NK-92 (cell line): Measurements from ENCODE around the gene TMPRSS13.

Experiments used
- DNase-seq: peaks from one replicate; lab custom pipeline; 2025; ENCODE audit not compliant: unreplicated experiment; lab: John Stamatoyannopoulos, UW

Gene TMPRSS13

DNA sequence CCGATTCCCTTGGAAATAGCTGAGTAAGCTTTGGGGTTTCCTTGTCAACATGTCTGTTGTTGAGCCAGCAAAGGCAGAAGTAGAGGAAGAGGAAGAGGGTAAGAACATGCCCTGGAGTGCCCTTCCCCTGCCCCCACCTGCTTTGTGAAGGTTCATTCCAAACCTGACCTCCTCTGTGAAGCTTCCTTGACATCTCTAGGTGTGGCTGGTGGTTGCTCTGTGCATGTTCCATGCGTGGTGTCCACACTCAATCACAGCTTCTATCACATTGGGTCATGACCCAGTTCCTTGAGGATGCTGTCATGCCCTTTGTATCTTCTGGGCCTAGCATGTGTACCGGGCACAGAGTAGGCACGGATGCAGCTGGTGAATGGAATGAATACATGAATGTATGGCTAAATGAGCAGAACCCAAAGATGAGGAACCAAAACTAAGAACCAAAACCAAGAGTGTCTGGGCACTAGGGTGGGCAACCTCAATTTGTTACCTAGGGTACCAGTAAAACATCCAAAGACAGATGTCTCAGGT lies 29.0 kb downstream of the TMPRSS13 start:
- DNase-seq = no peak

DNA sequence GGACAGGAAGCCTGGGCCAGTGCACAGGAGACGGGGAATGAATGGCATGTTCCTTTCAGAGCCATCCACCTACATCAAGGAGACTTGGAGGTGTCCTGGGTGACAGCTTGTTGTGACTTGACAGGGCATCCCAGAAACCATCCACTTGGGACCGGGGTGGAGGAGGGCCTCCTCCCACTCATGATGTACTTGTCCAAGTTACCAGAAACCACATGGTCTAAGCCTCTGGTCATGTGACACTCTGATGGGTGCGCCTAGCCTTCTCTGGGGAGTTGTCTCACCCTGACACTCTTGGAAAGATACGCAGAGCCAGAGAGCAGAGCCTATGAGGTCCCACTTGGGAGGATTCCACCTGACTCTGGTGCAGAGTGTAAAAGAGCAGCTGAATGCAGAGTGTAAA lies 31.1 kb downstream of the TMPRSS13 start:
- no peak for DNase-seq

DNA sequence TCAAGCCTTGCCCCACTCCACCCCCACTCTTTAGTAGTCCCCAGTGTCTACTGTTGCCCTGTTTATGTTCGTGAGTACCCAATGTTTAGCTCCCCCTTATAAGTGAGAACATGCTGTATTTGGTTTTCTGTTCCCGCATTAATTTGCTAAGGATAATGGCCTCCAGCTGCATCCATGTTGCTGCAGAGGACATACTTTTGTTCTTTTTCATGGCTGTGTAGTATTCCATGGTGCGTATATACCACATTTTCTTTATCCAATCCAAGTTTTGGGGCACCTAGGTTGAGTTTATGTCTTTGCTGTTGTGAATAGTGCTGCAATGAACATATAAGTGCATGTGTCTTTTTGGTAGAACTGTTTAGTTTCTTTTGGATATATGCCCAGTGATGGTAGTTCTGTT lies 36.6 kb downstream of the TMPRSS13 start:
- no peak for DNase-seq

DNA sequence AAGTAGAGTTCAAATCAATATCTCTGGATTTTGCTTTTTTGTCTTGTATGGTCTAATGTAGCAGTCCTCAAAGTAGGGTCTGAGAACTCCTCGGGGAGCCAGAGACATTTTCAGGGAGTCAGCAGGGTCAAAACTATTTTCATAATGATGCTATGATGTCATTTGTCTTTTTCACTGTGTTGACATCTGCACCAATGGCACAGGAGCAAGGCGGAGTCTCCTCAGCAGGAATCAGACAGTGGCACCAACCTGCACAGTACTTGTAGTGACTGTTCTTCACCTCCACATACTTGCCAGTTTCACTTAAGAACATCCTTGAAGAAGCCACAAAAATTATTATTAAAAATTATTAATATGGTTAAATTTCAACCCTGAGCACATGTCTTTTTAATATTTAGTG lies 37.8 kb downstream of the TMPRSS13 start:
- DNase-seq = no peak

GRCh38 chr11:117888139-117888566 lies 41.0 kb downstream of the TMPRSS13 start:
- no peak for DNase-seq

- no peak for DNase-seq
Observed at GRCh38 chr11:117887431-117888138, 41.6 kb downstream of the TMPRSS13 start.

DNA sequence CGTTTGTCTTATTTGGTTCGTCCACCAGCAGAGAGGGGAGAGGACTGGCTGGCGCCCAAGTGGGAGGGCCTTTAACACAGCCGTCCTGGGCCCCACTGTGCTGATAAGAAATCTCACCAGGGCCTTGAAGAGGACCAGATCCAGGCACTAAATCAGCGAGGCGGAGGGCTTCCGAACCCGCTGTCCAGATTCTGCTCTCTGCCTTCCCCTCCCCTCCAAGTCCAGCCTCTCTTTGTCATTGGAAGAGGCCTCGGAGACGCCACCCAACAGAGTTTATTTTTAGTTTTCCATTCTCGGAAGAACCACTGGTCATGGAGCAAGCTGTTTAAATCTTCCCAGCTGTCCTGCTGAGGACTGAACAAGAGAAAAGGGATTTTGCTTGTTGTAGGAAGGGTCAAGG lies 43.4 kb downstream of the TMPRSS13 start:
- DNase-seq = no peak

DNA sequence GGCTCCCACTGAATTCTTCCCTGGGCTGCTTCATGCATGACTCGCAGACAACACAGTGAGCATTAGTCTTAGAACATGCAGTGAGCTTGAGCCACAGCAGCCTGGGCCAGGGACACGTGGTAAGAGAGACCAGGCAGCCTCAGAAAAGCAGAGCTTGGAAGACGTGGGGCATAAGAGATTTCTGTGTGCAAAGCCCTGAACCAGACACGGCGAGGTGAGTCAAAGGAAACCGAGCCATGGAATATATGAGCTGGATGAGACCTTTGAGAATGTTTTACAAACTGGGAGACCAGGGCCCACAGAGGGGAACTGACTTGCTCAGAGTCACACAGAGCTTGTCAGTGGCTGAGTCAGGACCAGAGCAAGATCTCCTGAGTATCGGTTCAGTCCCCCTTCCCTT lies 44.2 kb downstream of the TMPRSS13 start:
- DNase-seq = no peak

DNA sequence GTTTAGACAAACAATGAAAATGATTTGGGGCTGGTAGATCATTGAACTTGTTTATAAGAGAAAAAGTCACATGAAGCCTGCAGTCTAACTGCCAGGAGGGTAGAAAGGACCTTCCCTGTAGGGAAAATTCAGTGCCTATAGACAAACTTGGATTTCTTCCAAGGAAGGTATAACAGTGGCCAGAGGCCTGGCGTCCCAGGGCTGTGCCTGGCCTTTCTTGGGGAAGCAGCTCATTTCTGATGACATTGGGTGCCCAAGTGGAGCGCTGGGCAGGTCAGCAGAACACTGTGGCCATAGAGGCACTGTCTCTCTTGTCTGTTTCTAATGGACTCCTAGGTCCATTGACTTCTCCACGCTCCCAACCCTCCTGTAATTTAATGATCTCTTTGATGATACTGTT lies 46.1 kb downstream of the TMPRSS13 start:
- no peak for DNase-seq

DNA sequence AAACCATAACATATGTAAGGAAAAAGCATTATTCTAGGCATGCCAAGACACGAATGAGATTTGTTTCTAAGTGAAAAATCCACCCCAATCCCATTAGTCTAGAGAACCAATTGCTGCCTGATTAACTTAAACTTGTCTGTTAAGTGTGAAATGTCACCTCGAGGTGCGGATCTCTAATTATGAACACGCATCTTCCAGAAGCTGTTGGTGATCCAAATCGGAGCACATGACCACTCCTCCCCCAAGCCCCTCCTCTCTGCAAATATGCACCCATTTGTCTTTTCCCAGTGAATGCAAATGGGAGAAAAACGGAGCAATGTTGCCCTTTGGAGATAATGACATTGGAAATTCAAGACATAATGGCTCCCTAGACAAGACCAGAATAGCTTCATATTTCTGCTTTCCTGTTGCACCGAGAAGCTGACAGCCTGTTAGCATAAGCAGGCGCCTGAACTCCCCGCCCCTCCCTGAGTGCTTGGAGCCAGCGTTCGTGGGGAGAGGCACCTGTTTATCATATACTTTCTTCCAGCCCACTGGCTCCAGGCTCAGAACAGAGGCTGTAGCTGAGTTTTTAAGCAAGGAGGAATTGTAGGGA lies 46.8 kb downstream of the TMPRSS13 start:
- DNase-seq = no peak

DNA sequence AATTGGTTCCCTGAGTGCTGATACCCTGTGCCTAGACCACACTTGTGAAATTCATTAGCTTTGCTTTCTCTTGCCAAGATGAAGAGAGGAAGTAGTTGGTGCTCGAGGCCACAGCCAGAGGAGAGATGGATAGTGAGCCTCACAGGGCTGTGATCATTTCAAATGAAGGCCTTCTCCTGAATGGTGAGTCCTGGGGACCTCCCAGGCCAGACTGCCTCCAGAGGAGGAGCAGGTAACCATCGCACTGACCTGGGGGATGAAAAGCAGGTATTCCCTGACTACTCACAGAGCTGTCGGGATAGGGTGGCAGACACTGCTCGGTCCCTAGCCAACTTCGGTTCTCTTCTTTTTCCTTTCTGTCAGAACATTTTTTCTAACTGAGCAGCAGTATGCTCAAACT lies 48.0 kb downstream of the TMPRSS13 start:
- DNase-seq = no peak

DNA sequence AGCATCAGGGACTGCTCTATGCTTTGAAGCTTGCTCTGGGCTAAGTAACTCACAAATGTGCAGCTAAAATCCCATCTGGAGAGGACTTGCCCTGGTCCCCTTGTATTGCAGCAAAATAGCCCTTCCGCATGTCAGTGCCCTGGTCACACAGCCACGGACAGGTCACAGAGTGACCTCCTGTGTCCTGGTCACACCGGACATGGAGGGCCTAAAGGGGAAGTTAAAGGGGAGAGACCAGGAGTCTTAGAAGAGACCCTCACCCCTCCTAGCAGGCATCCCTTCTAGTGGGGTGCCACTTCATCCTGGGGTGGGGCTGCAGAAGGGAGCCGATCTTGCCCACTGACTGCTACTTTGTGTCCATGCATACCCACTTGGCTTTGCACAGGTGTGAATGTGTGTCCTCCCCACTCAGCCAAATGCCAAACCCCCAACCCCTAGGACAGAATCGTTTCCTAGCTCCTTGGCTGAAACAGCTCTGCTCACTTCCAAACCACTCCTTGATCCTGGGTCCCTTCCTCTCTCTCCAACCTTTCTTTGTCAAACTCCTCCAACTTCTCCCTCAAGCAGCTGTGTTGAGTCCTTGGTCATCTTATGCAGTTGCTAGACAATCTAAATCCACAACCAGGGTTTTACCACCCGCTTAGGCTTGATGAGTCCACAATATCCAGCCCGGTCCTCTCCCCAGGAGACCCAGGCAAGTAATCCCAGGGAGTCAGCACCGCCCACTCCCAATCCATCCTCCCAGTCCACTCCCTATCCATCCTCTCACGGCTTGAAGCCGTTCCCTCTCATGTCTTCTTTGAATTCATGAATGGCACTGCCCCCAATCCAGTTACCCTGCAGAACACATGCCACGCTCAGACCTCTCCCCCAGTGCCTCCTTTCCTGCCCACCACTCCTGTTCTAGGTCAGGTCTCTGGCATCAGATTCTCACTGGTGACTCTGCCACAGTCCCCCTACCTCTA lies 49.4 kb downstream of the TMPRSS13 start:
- no peak for DNase-seq

DNA sequence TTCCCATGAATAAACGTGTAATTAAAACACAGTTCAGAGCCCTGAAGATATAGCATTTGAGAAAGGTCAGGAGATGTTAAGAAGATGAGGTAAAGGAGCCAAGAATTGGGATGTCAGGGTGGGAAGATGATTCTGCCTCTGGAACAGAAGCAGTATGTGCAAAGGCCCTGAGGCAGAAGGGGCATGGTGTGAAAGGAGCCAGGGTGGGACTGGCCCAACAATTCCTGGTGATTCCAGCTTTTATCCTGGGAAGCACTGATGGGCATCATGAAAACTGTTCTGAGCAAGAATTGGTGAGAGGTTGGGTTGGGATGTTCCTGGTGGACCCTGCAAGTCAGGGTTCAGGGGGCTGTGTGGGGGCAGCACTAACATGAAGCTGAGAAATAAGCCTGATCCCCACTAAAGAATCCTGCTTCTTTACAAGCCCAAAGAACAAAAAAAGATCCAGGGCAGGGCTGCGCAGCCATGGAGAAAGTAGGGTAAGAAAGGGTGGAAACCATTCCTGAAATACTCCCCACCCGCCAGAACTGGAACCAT lies 50.2 kb downstream of the TMPRSS13 start:
- DNase-seq = no peak

DNA sequence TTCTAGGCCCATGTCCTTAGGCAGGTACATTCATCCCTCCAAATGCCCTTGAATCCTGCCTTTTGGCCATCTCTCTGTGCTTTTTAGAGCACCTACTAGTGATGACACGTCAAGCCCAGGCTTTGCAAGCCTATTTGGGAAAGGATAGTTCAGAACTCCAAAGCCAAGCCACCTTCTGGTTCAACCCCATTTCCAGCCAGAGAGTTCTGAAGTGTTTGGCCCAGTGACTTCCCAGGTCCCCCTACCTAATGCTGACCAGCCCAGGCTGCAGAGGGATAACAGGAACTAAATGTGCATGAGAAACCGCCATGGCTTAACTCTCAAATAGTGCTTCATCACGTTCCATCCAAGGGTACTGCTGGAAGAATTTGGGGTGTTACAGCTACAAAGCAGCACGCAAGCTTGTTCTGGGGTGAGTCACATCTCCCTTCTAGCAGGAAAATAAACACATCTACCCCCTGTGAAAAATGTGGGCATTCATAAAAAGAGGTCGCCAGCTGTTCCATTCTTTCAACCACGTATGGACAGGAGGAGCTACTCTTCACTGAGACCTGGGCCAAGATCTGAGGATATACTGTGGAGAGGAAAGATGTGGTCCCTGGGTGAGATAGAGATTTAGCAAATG lies 50.8 kb downstream of the TMPRSS13 start:
- no peak for DNase-seq

DNA sequence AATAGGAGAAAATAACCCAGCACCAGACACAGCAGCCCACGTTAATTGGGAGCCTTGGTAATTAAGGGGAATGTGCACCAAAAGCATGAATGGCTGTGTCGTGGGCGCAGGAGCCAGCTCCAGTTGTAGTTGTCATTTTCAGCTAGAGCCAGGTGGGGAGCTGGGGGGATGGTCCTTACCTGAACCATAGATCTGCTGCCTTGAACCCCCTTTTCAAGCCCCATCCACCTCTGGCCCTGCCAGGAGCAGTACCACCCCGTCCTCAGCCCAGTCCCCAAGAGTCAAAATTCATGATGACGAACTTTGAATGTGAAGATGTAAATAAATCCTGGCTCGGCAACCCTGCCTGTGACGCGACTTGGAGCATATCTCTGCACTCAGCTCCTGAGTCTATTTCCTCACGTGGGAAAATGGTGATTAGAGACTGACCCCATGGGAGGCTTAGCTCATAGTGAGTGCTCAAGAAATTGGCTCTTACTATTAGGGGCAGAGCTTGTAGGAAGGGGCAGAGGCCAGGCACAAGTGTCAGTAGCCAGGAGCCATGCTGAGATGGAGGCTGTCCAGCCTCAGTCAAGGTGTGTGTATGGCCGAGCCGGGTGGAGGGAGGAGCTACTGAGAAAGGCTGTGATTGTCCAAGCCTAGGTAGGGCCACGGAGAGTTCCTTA lies 52.0 kb downstream of the TMPRSS13 start:
- no peak for DNase-seq

- DNase-seq = no peak
Observed at GRCh38 chr11:117876341-117877119, 52.7 kb downstream of the TMPRSS13 start, which contains the start of gene FXYD6. Gene FXYD6, minus strand, starts transcription at chr11:117876658. Its CDS starts 33,882 bp downstream, at chr11:117842776.

- no peak for DNase-seq
Observed at GRCh38 chr11:117876059-117876340, 53.2 kb downstream of the TMPRSS13 start.

DNA sequence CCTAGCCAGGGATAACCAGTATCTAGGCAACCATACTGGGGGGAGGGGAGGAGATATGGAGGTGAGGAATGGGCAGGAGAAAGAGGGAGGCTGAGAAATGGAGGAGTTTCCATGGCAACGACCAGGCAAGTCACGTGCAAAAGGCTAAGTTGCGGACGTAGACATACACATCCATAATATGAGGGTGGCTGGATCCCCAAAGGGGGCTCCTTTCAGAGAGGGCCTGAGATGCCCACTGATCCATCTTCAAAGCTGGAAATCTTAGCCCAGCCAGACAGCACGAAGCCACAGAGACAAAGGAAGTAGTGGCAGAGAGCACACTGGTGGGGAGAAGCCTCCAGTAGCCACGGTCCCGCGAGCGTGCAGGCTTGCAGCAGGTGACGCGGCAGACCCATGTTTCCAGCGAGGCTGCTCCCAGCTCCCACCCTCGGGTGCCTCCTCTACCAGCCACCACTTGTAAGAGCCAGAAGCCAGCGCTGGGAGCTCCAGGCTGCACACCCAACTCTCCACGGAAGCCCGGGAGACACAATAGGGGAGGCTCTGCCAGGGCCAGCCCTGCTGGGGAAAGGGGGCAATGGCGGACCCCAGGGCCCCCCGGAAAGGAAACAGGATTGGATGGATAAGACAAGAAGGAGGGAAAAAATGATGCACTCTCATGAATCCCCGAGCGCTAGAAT lies 53.7 kb downstream of the TMPRSS13 start:
- DNase-seq = no peak

DNA sequence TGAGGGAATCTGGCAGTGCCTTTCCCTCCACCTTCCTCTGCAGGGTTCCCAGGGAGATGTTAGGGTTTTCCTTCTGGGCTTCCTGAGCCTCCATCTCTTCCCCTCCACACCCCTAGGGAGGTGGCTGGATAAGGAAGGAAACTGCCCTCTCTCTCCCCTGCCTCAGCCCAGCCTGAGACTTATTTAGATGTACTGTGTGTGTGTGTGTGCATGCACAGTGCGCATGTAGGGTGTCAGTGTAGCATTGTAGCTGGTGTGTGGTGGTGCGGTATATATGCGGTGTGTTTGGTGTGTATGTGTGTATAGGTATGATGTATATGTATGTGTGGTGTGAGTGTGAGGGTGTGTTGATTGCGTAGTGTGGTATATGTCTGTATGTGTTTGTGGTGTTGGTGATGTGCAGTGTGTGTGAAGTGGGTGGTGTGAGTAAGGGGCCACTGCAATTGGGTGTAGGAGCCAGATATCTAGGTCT lies 54.3 kb downstream of the TMPRSS13 start:
- DNase-seq = no peak
